ENCODE data around the gene LYPD6. TPM values are rescaled to one million over a fixed set of nuclear protein-coding genes. Genes with fewer than 3 reads are reported as not detected.
"Not testable (repeated sequence)": the region's sequence is repeated elsewhere in the genome, so short reads cannot be mapped to it uniquely, and the experiment has no call there.

Gene LYPD6
- 10 to 100 TPM; 15.4 to 18.2 (median 17.3) TPM for polyA plus RNA-seq (ENCODE audit: insufficient read length in 3 of 3)
- long read RNA-seq, donor 1, full-length matches to known transcripts, result 4 of 4 reads
- long read RNA-seq, donor 1, partial matches to known transcripts, result 0 of 4 reads
- long read RNA-seq, donor 1, other reads (novel, unspliced or antisense), result 0 of 4 reads
- long read RNA-seq, donor 2, full-length matches to known transcripts, result 13 of 13 reads
- long read RNA-seq, donor 2, partial matches to known transcripts, result 0 of 13 reads
- long read RNA-seq, donor 2, other reads (novel, unspliced or antisense), result 0 of 13 reads
- long read RNA-seq, donor 3, full-length matches to known transcripts, result 7 of 7 reads
- long read RNA-seq, donor 3, partial matches to known transcripts, result 0 of 7 reads
- long read RNA-seq, donor 3, other reads (novel, unspliced or antisense), result 0 of 7 reads
- long read RNA-seq, donor 4, full-length matches to known transcripts, result 8 of 8 reads
- long read RNA-seq, donor 4, partial matches to known transcripts, result 0 of 8 reads
- long read RNA-seq, donor 4, other reads (novel, unspliced or antisense), result 0 of 8 reads
- long read RNA-seq, donor 5, full-length matches to known transcripts, result 4 of 4 reads
- long read RNA-seq, donor 5, partial matches to known transcripts, result 0 of 4 reads
- long read RNA-seq, donor 5, other reads (novel, unspliced or antisense), result 0 of 4 reads
- long read RNA-seq, donor 6, full-length matches to known transcripts, result 7 of 7 reads
- long read RNA-seq, donor 6, partial matches to known transcripts, result 0 of 7 reads
- long read RNA-seq, donor 6, other reads (novel, unspliced or antisense), result 0 of 7 reads
- long read RNA-seq, donor 7, full-length matches to known transcripts, result 8 of 8 reads
- long read RNA-seq, donor 7, partial matches to known transcripts, result 0 of 8 reads
- long read RNA-seq, donor 7, other reads (novel, unspliced or antisense), result 0 of 8 reads
- long read RNA-seq, donor 8, full-length matches to known transcripts, result 3 of 3 reads
- long read RNA-seq, donor 8, partial matches to known transcripts, result 0 of 3 reads
- long read RNA-seq, donor 8, other reads (novel, unspliced or antisense), result 0 of 3 reads
- long read RNA-seq, donor 9, full-length matches to known transcripts, result 9 of 9 reads
- long read RNA-seq, donor 9, partial matches to known transcripts, result 0 of 9 reads
- long read RNA-seq, donor 9, other reads (novel, unspliced or antisense), result 0 of 9 reads
- long read RNA-seq, donor 10, full-length matches to known transcripts, result 3 of 3 reads
- long read RNA-seq, donor 10, partial matches to known transcripts, result 0 of 3 reads
- long read RNA-seq, donor 10, other reads (novel, unspliced or antisense), result 0 of 3 reads
- long read RNA-seq, donor 11, full-length matches to known transcripts, result 5 of 5 reads
- long read RNA-seq, donor 11, partial matches to known transcripts, result 0 of 5 reads
- long read RNA-seq, donor 11, other reads (novel, unspliced or antisense), result 0 of 5 reads
- long read RNA-seq, donor 12, full-length matches to known transcripts, result 8 of 8 reads
- long read RNA-seq, donor 12, partial matches to known transcripts, result 0 of 8 reads
- long read RNA-seq, donor 12, other reads (novel, unspliced or antisense), result 0 of 8 reads
- long read RNA-seq, donor 13, full-length matches to known transcripts, result 6 of 6 reads
- long read RNA-seq, donor 13, partial matches to known transcripts, result 0 of 6 reads
- long read RNA-seq, donor 13, other reads (novel, unspliced or antisense), result 0 of 6 reads
- long read RNA-seq, donor 14, result 0 reads
- long read RNA-seq, donor 15, full-length matches to known transcripts, result 3 of 3 reads
- long read RNA-seq, donor 15, partial matches to known transcripts, result 0 of 3 reads
- long read RNA-seq, donor 15, other reads (novel, unspliced or antisense), result 0 of 3 reads
- long read RNA-seq, donor 16, full-length matches to known transcripts, result 4 of 4 reads
- long read RNA-seq, donor 16, partial matches to known transcripts, result 0 of 4 reads
- long read RNA-seq, donor 16, other reads (novel, unspliced or antisense), result 0 of 4 reads

DNA sequence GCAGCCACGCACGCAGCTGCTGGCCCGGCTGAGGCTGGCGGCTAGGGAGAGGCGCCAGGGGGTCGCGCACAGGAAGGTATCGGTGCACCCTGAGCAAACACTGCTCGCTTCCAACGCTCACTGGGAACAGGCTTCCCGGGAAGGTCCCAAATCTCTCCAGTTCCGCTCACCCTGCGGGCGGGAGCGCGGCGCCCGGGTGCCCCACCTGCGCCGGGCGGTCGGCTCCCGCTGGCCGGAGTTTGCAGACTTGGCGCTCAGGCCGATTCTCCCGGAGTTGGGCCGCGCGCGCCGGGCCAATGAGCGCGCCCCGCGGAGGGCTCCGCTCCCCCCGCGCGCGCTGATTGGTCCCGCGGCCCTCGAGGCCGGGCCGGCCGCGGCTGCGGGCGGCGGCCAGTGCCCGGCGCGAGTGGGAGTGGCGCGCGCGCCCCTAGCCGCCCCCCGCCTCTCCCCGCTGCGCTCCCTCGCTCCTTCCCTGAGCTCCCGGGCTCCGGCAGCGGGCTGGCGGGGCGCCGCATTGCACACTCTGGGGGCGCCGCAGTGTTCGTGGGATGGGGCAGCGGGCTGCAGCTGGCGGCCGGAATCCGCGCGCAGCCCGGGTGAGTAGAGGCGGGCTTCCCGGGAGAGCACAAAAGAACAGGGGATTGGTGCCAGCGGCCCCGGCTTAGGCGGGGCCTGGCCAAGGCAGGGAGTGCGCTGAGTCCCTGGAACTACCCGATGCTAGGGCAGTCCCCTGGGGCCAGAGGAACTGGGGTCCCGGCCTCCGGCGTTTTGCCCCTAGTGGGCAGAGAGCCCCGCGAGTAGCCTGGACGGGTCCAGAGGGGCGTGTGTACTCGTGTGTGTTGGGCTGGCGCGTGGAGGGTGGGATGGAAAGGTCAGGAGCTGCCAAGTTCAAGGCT, at the start of gene LYPD6:
LYPD6 (plus strand) TSS at position 461 of the 896 bp plus-strand sequence. CDS start 107,122 bp downstream, outside the sequence.
- peak; percentile 89 for DNase-seq

- DNase-seq, result no peak
These were observed 48.9 kb upstream of the LYPD6 start for GRCh38 chr2:149281441-149281840.

- DNase-seq, result no peak
These were observed 39.7 kb upstream of the LYPD6 start for GRCh38 chr2:149290662-149291061.

GRCh38 chr2:149291881-149292280, 38.5 kb upstream of the LYPD6 start:
- no peak for DNase-seq

- DNase-seq, result no peak
These were observed 34.4 kb upstream of the LYPD6 start for GRCh38 chr2:149296031-149296430.

DNA sequence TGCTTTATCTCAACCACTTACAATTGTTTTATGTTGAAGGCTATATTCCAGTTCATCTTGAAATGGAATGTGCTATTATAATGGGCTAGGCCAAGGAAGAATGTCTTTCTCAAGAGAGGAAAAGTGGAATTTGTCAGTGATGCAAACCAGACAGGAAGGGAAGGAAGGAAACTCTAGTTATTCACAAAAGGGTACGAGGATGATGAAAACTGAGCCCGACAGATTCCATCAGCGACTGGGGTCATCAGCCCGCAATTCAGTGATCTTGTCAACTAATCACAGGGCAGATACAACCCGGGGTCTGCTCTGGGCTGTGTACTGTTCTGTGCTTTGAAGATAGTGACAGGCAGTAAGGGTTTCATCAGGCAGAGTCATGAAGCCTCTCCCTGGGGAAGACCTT, 23.4 kb upstream of the LYPD6 start:
- DNase-seq, result no peak

- no peak for DNase-seq
These were observed 20.0 kb upstream of the LYPD6 start for GRCh38 chr2:149310349-149310748.

DNA sequence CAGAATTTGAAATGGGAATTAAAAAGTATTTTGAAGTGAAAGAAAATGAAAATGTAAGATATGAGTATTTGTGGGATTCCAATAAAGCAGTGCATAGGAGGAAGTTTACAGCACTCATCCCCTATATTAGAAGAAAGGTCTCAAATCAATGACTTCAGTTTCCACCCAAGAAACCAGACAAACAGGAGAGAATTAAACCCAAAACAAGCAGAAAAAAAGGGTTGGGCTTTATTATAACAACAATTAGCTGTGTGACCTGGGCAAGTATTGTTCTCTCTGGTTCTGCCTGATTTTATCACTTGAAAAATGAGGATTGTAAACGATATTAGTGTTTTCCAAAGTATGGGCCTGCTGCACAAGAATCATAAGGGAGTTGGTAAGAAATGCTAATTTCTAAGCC, 18.3 kb upstream of the LYPD6 start:
- DNase-seq, result no peak

GRCh38 chr2:149313512-149313972, 16.8 kb upstream of the LYPD6 start:
- peak; percentile 42 for DNase-seq

GRCh38 chr2:149314687-149315086, 15.7 kb upstream of the LYPD6 start:
- DNase-seq, result no peak

GRCh38 chr2:149315461-149315860, 14.9 kb upstream of the LYPD6 start:
- DNase-seq, result no peak

DNA sequence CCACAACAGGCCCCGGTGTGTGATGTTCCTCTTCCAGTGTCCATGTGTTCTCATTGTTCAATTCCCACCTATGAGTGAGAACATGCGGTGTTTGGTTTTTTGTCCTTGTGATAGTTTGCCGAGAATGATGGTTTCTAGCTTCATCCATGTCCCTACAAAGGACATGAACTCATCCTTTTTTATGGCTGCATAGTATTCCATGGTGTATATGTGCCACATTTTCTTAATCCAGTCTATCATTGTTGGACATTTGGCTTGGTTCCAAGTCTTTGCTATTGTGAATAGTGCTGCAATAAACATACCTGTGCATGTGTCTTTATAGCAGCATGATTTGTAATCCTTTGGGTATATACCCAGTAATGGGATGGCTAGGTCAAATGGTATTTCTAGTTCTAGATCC, 11.8 kb upstream of the LYPD6 start:
- not testable (repeated sequence) for DNase-seq

DNA sequence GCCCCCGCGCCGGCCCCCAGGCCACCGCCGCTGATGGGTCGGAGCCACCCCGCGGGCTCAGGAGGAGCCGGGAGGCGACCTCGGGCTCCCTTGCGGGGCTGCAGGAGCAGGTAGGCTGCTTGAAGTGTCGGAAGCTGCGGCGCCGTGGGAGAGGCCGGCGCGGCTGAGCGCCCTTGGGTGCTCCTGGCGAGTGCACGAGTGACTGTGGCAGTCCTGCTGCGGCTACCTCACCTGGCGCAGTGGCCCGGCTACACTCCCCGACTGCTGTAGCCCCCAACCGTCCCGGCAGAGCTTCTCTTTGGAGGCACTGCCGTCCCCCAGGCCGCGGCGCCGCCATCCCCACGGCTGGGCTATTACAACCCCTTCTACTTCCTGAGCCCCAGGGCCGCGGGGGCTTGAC, 10.0 kb upstream of the LYPD6 start:
- no peak for DNase-seq

- no peak for DNase-seq
These were observed 1.3 kb upstream of the LYPD6 start for GRCh38 chr2:149329068-149329467.

DNA sequence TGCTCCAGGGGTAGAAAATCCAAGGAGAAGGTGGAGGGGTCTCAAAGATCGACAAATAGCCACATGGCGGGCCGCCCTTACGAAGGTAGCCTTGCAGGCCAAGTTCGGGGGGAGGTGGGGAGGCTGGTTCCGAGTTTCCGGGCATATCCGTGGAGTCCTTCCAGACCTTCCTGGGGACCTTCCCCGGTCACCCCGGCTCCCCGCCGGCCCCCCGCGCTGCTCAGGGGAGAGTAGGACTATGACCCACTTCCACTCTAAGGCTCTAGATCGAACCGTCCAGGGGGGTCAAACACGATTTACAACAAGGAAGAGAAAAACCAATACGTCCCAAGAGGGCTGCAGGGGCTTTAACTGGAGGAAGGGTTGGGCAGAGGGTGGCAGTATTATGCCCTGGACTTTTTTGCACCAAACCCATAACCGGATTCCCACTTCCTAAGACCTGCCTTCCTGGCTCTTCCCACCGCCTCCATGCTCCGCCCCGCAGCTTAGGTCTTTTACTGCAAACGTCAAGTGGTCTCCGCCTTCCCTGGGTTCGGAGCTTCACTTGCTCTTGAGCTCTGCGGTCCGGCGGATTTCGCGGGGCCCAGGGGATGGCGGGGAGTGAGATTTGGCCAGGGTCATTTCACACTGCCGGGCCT, 779 bp upstream of the LYPD6 start:
- DNase-seq, result peak; percentile 72

- no peak for DNase-seq
These were observed 625 bp downstream of the LYPD6 start for GRCh38 chr2:149331023-149331400.

- DNase-seq, result no peak
These were observed 2.0 kb downstream of the LYPD6 start for GRCh38 chr2:149332364-149332763.

GRCh38 chr2:149333636-149334035, 3.2 kb downstream of the LYPD6 start:
- no peak for DNase-seq

DNA sequence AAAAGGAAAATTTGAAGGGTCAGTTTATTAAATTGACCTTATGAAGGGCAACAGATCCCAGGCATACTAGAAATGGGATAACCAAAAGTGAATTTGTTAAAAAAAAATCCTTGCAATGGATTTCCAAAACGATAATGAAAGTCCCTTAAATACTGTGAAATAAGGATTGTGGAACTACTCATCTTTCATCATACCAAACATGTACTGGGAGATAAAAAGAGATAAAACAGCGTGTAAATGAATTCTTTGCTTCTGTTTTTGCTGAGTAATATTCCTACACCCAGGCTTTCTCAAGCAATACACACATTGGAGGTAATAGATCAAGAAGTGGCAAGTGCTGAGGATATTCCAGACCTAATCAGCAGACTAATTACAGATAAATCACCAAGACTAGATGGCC, 3.8 kb downstream of the LYPD6 start:
- no peak for DNase-seq
